NCI-H82 treated with DMSO at 0.1 percent for 48 hours (cell line): ENCODE data around the gene SGF29.
"Not testable (repeated sequence)": the region's sequence is repeated elsewhere in the genome, so short reads cannot be mapped to it uniquely, and the experiment has no call there.

ENCODE experiments used
- DNase-seq: peaks from one replicate; lab custom pipeline; 2025; ENCODE audit not compliant: unreplicated experiment; lab: John Stamatoyannopoulos, UW

Gene SGF29

DNA sequence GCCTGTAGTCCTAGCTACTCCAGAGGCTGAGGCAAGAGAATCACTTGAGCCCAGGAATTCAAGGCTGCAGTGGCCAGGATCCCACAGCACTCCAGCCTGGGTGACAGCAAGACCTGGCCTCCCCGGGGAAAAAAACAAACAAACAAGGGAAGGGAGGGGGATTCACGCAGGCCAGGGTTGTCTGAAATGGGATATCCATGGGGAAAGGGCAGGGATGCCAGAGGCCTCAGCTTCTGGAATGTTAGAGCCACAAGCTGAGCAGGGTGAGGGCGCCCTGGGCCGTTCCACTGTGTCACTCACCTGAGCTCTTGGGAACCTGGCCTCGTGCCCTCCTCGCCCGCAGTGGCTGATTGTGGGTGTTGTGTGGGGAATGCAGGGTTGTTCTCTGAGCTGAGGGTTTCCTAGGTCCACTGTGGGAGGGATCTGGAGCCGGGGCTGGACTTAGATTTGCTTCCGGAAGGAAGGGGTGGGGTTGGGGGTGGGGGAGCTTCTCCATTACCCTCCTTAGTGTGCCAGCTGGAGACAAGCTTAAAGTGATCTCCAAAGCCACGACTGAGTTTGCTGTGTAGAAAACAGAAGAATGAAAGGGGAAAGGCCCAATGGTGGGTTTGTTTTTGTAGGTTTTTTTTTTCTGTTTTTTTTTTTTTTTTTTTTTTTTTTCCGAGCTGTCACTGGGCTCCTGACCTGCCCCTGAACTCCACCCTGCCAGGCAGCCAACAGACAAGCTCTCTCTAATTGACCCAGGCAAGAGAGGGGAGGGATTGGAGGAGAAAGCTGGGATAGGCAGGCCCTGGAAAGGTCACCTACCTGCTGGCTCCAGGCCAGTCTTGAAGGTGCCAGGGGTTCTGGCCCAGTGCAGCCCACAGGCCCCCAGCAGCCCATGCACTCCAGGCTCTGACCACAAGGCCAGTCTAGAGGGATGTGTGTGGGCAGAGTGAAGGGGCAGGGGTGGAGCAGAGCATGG, 56.2 kb downstream of the SGF29 start, which contains the start of gene SULT1A1:
TSS of gene SULT1A1 (minus strand) at position 414 of the 964 bp plus-strand sequence. CDS start 1,189 bp downstream, outside the sequence.
- DNase-seq, result peak; percentile 5

DNA sequence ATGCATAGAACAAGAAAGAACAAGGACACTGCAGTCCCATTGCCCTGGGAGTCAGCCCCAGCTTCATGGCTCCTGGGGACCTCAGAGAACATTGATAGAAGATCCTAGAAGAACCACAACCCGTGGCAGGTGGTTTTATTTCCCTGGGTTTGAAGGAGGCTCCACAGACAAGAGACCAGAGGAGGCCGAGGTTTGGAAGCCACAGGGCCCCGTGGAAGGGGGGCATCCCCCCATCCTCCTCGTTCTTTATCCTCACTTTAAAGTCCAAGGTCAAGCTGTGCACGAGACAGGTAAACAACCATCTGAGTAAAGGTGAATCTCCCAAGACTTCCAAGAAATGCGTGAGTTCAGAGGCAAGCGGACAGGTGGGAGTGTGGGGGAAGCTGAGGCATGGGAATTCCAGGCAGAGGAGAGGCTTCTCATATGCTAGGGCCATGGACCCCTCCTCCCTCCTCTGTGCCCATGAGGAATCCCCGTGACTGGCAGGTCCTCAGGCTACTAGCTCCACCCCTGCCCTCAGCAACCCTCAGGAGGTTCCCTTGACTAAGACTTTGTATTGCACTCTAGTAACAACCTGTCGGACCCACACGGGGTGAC, 57.0 kb downstream of the SGF29 start:
- DNase-seq, result no peak

DNA sequence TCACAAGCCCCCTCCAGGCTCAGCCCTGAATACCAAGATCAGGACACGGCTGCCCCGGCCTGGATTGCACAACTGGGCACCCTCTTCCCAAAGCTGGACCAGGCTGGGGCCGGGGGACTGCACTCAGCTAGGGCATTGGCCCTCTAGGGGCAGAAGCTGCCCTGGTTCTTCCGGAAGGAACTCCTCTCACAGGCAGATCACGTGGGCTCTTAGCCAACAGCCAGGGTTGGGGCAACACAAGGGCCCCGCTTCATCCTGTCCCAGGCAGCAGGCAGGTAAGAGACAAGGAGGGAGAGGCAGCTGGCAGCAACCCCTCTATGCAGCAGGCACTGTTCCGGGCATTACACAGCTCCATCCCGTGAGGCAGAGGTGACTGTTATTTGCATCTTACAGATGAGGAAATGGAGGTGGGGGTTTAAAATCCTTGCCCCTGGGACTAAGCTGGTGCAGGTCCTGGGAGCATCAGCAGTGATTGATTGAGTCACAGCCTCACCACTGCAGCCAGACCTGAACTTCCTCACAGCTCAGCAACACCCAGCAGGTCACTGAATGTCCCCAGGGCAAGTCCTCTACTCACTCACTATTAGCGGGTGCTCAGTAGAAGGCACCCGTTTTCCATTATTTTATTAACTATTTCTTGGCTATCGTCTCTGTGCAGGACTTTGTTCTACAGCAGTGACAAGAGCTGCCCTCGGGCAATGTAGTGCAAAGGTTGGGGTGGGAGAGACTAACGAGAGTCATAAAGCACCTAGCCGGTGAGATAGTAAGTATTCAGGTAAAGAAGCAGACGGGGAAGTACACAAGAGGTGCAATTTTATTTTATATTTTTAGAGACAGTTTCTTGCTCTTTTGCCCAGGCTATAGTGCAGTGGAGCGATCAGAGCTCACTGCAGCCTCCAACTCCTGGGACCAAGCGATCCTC, 58.9 kb downstream of the SGF29 start:
- not testable (repeated sequence) for DNase-seq

DNA sequence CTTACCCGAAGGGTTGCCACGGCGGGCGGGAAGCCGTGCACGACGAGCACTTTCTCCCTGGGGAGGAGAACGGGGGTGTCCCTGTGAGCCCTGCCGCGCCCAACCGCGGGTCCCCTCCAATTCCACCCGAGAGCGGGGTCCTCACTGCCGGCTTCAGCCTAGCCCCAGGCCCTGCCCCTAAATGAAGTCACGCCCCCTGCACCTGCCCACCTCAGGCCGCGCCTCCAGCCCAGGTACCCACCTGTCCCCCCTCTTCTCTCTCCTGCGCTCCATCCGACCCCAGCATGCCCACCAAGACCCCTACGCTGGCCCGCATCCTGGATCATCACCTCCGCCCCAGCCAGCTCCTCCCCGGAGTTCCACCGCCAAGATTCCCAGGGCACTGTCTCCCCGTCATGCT, 60.2 kb downstream of the SGF29 start:
- not testable (repeated sequence) for DNase-seq

DNA sequence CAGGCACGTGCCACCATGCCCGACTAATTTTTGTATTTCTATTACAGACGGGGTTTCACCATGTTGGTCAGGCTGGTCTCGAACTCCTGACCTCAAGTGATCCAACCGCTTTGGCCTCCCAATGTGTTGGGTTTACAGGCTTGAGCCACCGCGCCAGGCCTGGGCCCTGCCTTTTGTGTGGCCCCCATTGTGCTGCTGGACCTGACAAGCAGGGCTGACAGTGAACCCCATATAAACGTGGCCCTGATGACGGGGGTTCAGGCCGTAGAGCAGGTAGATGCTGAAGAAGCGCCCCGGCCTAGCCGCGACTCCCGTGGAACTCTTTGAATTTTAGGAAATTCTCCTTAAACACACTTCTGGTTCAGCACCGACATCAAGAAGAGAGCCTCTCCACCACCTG, 60.8 kb downstream of the SGF29 start:
- not testable (repeated sequence) for DNase-seq

DNA sequence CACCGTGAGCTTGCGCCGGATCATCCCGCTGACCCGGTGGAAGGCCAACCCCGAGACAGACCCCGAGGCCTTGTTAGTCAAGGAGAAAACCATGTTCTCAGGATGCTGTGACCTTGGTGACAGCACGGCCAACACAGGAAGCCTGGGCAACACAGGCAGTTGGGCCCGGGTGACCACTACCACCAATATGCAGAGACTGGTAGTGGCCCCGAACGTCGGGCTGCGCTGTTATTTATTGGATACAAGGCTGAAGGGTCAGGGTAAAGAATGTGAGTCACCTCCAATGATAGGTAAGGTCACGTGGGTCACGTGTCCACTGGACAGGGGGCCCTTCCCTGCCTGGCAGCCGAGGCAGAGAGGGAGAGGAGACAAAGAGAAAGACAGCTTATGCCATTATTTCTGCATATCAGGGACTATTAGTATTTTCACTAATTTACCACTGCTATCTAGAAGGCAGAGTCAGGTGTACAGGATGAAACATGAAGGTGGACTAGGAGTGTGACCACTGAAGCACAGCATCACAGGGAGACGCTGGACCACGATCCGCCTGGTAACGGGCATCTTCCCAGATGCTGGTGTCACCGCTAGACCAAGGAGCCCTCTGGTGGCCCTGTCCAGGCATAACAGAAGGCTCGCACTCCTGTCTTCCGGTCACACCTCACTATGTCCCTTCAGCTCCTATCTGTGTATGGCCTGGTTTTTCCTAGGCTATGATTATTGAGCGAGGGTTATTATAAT, 61.9 kb downstream of the SGF29 start:
- peak; percentile 0 for DNase-seq

DNA sequence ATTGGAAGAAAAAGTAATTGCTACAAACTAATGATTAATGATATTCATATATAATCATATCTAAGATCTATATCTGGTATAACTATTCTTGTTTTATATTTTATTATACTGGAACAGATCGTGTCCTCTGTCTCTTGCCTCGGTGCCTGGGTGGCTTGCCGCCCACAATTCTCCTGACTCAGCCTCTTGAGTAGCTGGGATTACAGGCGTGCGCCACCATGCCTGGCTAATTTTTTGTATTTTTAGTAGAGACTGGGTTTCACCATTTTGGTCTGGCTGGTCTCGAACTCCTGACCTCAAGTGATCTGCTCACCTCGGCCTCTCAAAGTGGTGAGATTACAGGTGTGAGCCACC, 62.5 kb downstream of the SGF29 start:
- not testable (repeated sequence) for DNase-seq

DNA sequence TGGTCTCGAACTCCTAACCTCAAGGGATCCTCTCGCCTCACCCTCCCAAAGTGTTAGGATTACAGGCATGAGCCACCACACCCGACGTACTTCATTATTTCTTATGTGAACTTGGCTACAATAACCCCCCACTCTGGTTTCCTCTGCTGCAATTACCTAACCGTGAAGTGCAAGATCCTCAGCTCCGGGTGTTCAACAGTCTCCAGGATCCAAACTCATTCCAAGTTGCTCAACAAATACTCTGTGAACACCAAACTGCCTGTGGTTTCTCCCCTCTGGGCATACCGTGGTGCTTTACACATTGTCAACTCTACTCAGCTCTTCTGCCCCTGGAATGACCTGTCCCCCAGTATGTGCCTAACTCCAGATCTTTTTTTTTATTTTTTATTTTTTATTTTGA, 62.9 kb downstream of the SGF29 start:
- DNase-seq, result no peak

DNA sequence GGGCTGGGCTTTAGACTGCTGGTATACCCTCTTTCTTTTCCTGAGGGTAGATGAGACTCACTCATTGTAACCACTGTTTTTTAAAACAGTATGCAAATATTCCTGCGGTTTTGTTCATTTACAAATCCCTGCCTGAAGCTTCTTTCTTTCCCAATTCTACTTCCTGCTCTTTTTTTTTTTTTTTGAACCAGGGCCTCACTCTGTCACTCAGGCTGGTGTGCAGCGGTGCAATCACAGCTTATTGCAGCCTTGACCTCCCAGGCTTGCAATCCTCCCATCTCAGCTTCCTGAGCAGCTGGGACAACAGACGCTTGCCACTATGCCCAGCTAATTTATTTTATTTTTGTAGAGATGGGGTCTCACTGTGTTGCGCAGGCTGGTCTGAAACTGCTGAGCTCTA, 64.2 kb downstream of the SGF29 start:
- no peak for DNase-seq

DNA sequence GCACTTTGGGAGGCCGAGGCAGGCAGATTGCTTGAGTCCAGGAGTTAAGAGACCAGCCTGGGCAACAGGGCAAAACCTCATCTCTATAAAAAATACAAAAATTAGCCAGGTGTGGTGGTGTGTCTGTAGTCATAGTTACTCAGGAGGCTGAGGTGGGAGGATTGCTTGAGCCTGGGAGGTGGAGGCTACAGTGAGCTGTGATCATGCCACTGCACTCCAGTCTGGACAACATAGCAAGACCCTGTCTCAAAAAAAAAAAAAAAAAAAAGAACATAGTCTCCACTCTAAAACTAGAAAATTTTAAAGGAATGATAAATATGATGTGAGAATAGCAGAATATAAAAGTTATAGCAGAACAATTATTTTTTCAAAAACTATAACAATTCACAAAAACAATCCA, 66.6 kb downstream of the SGF29 start:
- not testable (repeated sequence) for DNase-seq

DNA sequence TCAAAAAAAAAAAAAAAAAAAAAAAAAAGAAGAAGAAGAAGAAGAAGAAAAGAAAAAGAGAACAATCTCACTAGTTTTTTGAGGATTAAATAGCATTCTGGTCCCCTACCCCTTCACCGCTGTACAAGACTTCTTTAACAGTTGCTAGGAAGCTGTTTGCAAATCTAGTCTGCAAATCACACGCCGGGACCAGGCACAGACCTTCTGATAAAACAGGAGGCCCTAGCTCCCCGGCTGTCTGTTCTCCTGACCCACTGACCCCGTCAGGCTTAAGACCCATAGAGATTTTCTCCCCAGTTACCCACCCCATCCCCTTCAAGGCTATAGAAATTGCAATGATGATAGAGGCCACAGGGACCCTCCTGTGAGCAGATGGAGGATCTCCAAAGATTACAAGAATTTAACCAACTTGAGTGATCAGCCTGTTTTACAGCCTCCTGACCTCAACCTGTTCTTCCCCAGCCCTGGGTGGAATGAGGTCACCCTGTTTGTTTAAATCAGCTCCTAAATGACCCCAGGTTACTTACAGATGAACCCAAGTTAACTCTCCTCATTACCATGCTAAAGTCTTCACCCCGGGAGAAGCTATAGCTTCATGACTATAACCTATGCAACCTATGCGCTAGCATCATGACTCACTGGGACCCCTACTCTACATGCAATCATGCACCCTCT, 67.9 kb downstream of the SGF29 start:
- peak; percentile 11 for DNase-seq

DNA sequence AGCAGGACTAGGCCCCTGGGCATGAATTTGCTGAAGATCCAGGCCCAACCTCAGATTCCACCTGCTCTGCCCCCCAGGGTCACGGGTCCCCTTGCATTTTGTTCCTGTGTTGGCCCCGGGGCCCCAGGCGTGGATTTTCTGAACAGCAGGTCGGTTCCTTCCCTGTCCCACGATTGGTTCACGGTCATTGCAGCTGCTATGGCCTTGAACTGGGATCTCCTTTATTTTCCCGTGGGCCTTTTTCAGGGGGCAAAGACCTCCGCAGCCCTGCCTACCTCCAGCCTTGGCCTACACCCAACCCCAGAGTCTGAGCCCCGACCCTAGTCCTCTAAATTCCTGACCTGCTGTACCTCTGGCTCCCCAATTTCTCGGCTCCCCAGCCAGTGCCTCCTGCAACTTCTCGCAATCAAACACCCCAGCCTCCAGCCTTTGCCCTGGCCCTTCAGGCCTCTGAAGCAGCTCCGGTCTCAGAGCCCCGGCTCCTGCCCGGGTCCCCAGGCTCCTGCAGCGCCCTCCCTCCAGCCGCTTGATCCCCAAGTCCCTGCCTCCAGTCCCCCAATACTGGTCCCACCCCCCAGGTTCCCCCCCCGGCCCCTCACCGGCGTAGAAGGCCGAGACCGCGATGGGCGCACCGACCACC, 68.9 kb downstream of the SGF29 start:
- not testable (repeated sequence) for DNase-seq

DNA sequence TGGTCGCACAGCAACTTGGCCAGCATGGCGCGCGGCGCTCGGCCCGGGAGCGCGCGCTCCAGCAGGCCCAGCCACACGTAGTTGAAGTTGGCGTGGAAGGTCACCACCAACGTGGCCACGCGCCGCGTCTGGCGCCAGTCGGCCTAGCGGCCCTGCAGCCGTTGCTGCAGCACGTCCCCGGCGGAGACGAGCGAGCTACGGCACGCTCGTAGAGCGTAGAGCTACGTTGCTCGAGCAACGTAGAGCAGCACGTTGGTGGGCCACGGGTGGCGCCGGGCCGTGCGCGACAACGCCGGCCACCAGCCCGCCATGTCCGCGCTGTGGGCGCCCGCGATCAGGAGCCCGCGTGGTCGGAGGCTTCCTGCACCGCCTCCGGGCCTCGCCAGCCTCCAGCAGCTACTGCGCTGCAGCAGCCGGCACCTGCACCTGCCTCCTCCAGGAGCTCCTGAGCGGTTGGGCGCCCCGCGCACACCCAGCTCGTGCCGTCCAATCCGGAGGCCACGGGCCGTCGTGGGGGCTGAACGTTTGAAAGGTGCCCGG, 69.5 kb downstream of the SGF29 start:
- DNase-seq, result no peak

DNA sequence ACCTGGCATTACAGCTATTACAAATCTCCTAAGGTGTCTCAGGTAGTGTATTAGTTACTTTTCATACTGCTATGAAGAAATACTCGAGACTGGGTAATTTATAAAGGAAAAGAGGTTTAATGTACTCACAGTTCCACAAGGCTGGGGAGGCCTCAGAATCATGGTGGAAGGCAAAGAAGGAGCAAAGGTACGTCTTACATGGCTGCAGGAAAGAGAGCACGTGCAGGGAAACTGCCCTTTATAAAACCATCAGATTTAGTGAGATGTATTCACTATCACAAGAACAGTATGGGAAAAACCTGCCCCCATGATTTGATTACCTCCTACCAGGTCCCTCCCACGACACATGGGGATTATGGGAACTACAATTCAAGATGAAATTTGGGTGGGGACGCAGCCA, 77.2 kb downstream of the SGF29 start:
- DNase-seq, result not testable (repeated sequence)

DNA sequence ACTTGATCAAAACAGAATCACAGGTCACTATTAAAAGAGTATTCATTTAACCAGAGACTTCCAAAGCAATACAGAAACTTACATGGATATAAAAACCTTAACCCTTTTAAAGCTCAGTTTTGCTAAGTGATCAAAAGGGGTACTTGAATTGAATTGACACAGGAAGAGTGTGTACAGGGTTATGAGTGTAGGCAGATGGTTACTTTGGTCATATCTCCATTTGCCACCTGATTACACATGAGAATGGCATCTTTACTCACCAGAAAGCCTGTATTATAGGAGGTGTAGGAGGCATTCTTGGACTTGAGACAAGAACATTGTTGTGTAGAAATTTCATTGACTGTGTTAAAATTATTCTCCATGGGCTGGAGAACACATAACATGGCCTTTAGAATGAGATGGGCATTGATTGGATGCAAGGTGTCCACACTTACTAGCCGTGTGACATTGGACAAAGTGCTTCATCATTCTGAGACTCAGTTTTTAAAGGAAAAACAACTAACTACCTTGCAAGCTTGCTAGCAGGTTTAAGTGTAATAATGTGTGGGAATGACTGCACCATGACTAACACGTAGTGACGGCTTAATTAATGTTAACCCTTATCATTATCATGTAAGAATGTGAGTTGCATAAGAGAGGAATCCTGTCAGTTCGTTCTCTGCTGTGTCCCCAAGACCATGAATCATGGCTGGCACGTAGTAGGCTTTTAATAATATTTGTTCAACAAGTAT, 82.5 kb downstream of the SGF29 start:
- not testable (repeated sequence) for DNase-seq

DNA sequence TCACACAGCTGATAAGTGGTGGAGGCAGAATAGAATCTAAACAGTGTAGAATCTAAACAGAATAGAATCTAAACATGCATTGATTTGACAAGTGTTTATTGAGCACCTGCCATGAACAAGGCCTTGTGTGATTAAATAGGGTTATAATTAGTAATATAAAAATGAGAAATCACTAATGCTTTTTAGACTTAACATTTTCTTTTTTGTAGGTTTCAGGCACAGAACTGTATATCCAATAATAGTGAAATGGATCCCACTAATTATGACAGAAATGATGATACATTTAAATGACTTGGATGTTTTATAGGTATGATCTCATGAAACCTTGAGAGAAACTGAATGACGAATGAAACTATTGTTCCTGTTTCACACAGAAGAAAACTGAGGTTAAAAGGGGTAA, 84.0 kb downstream of the SGF29 start, which contains the start of gene NPIPB8:
TSS of gene NPIPB8 (plus strand) at position 301 of the 400 bp plus-strand sequence. CDS start 296 bp downstream, outside the sequence.
- not testable (repeated sequence) for DNase-seq

DNA sequence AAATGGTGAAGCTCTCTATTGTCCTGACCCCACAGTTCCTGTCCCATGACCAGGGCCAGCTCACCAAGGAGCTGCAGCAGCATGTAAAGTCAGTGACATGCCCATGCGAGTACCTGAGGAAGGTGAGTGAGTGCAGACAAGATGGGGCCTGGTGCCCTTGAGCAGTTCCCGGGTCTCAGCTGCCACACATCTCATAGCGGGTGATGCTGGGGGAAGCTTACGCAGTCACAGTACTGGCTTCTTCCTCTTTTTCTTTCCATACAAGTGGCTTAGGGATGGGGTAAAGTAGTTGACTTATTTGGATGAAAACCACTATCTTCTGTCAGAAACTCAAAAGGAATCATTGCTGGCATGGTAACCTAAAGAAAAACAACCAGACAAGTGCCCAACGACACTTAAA, 84.6 kb downstream of the SGF29 start:
- not testable (repeated sequence) for DNase-seq

DNA sequence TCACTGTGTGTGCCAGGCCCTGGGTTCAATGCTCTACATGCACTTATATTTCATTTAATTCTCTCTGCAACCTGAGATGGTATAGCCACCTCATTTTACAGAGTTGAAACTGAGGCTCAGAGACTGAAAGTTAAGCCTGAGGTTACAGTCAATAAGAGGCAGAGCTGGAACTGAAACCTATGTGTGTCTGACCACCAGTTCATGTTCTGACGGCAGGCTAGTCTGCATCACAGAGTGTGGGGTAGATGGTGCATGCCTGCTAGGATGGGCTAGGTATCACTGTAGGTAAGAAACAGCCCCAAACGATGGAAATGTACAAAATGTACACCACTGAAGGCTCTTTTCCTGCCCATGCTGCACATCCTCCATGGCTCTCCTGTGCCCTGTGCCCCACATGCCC, 86.2 kb downstream of the SGF29 start:
- DNase-seq, result not testable (repeated sequence)
